GM18498 (cell line): ENCODE measurements around the gene FOXJ2.
"Not testable (repeated sequence)": the region's sequence is repeated elsewhere in the genome, so short reads cannot be mapped to it uniquely, and the experiment has no call there.

ENCODE experiments used
- ATAC-seq: cut with Tn5 transposase; IDR thresholded peaks from one replicate; pipeline ENCODE4 v1.9.1; 2021; ENCODE audit warnings: mild to moderate bottlenecking, moderate library complexity; ENCODE audit not compliant: unreplicated experiment

The FOXJ2 gene

GRCh38 chr12:8028267-8028666, 4.2 kb upstream of the FOXJ2 start:
- no peak for ATAC-seq

GRCh38 chr12:8030189-8030588, 2.3 kb upstream of the FOXJ2 start:
- ATAC-seq, result no peak

GRCh38 chr12:8031017-8031416, 1.5 kb upstream of the FOXJ2 start:
- not testable (repeated sequence) for ATAC-seq

- ATAC-seq, result no peak
Observed at GRCh38 chr12:8031872-8032241, 659 bp upstream of the FOXJ2 start.

GRCh38 chr12:8033153-8034044, 883 bp downstream of the FOXJ2 start:
- peak; percentile 8 for ATAC-seq

- no peak for ATAC-seq
Observed at GRCh38 chr12:8034802-8035201, 2.3 kb downstream of the FOXJ2 start.

- no peak for ATAC-seq
Observed at GRCh38 chr12:8035440-8036010, 3.0 kb downstream of the FOXJ2 start.

- no peak for ATAC-seq
Observed at GRCh38 chr12:8036346-8036745, 3.8 kb downstream of the FOXJ2 start.

- ATAC-seq, result no peak
Observed at GRCh38 chr12:8037046-8037663, 4.6 kb downstream of the FOXJ2 start.

- ATAC-seq, result no peak
Observed at GRCh38 chr12:8037947-8038346, 5.4 kb downstream of the FOXJ2 start.

GRCh38 chr12:8038659-8039114, 6.2 kb downstream of the FOXJ2 start:
- ATAC-seq, result no peak

- no peak for ATAC-seq
Observed at GRCh38 chr12:8040791-8041190, 8.3 kb downstream of the FOXJ2 start.

- peak; percentile 46 for ATAC-seq
Observed at GRCh38 chr12:8045952-8046944, 13.7 kb downstream of the FOXJ2 start.

- ATAC-seq, result no peak
Observed at GRCh38 chr12:8047842-8048241, 15.3 kb downstream of the FOXJ2 start.

- ATAC-seq, result no peak
Observed at GRCh38 chr12:8048906-8049305, 16.4 kb downstream of the FOXJ2 start.

- ATAC-seq, result no peak
Observed at GRCh38 chr12:8050600-8051250, 18.2 kb downstream of the FOXJ2 start.

- no peak for ATAC-seq
Observed at GRCh38 chr12:8052679-8053078, 20.2 kb downstream of the FOXJ2 start.

- ATAC-seq, result no peak
Observed at GRCh38 chr12:8054816-8055215, 22.3 kb downstream of the FOXJ2 start.

- no peak for ATAC-seq
Observed at GRCh38 chr12:8057306-8057705, 24.8 kb downstream of the FOXJ2 start.

GRCh38 chr12:8057839-8058238, 25.3 kb downstream of the FOXJ2 start:
- ATAC-seq, result no peak
